ENCODE results near the gene MARVELD1.

DNA sequence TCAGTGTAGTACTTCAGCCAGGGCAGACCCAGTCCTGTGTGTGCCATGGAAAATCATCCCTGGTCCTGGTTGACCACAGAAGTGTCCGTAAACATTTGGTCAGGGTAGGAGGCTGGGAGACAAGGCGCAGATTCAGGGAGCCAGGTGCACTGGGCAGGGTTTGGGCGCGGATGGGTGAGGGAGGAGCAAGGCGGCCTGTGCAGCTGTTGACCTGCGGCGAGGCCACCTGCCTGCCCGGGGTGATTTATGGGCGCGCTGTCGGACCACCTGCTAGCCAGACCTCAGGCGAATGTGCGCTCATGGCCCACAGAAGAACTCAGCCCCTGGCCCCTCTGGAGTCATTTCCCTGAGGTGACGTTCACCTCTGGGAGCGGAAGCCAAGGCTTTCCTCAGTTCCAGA is 51.7 kb downstream of the MARVELD1 start:
- TF ChIP-seq MYC (IDR thresholded peaks at IDR 0.05; ENCODE audit: borderline replicate concordance, low read length) (no peak), CBX8 (IDR thresholded peaks at IDR 0.05) (no peak), PHF8 (IDR thresholded peaks at IDR 0.05; ENCODE audit: borderline replicate concordance, low read depth) (no peak), RAD21 (conservative IDR thresholded peaks at IDR 0.05 in 1 of 2, IDR thresholded peaks at IDR 0.05 in 1 of 2) (no peak), CBX2 (IDR thresholded peaks at IDR 0.05; ENCODE audit: borderline replicate concordance, low read depth) (no peak), EP300 (IDR thresholded peaks at IDR 0.05) (no peak), KDM5A (IDR thresholded peaks at IDR 0.05) (no peak)
- TF ChIP-seq, protein P1, sequence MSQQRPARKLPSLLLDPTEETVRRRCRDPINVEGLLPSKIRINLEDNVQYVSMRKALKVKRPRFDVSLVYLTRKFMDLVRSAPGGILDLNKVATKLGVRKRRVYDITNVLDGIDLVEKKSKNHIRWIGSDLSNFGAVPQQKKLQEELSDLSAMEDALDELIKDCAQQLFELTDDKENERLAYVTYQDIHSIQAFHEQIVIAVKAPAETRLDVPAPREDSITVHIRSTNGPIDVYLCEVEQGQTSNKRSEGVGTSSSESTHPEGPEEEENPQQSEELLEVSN (IDR thresholded peaks at IDR 0.05; ENCODE audit: borderline replicate concordance, low read depth), result no peak
- TF ChIP-seq, protein P2, sequence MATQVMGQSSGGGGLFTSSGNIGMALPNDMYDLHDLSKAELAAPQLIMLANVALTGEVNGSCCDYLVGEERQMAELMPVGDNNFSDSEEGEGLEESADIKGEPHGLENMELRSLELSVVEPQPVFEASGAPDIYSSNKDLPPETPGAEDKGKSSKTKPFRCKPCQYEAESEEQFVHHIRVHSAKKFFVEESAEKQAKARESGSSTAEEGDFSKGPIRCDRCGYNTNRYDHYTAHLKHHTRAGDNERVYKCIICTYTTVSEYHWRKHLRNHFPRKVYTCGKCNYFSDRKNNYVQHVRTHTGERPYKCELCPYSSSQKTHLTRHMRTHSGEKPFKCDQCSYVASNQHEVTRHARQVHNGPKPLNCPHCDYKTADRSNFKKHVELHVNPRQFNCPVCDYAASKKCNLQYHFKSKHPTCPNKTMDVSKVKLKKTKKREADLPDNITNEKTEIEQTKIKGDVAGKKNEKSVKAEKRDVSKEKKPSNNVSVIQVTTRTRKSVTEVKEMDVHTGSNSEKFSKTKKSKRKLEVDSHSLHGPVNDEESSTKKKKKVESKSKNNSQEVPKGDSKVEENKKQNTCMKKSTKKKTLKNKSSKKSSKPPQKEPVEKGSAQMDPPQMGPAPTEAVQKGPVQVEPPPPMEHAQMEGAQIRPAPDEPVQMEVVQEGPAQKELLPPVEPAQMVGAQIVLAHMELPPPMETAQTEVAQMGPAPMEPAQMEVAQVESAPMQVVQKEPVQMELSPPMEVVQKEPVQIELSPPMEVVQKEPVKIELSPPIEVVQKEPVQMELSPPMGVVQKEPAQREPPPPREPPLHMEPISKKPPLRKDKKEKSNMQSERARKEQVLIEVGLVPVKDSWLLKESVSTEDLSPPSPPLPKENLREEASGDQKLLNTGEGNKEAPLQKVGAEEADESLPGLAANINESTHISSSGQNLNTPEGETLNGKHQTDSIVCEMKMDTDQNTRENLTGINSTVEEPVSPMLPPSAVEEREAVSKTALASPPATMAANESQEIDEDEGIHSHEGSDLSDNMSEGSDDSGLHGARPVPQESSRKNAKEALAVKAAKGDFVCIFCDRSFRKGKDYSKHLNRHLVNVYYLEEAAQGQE (IDR thresholded peaks at IDR 0.05), result no peak
- TF ChIP-seq, protein P3, sequence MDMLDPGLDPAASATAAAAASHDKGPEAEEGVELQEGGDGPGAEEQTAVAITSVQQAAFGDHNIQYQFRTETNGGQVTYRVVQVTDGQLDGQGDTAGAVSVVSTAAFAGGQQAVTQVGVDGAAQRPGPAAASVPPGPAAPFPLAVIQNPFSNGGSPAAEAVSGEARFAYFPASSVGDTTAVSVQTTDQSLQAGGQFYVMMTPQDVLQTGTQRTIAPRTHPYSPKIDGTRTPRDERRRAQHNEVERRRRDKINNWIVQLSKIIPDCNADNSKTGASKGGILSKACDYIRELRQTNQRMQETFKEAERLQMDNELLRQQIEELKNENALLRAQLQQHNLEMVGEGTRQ (IDR thresholded peaks at IDR 0.05), result no peak
- TF ChIP-seq, protein P4, sequence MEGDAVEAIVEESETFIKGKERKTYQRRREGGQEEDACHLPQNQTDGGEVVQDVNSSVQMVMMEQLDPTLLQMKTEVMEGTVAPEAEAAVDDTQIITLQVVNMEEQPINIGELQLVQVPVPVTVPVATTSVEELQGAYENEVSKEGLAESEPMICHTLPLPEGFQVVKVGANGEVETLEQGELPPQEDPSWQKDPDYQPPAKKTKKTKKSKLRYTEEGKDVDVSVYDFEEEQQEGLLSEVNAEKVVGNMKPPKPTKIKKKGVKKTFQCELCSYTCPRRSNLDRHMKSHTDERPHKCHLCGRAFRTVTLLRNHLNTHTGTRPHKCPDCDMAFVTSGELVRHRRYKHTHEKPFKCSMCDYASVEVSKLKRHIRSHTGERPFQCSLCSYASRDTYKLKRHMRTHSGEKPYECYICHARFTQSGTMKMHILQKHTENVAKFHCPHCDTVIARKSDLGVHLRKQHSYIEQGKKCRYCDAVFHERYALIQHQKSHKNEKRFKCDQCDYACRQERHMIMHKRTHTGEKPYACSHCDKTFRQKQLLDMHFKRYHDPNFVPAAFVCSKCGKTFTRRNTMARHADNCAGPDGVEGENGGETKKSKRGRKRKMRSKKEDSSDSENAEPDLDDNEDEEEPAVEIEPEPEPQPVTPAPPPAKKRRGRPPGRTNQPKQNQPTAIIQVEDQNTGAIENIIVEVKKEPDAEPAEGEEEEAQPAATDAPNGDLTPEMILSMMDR (IDR thresholded peaks at IDR 0.05), result no peak
- TF ChIP-seq, protein P5, sequence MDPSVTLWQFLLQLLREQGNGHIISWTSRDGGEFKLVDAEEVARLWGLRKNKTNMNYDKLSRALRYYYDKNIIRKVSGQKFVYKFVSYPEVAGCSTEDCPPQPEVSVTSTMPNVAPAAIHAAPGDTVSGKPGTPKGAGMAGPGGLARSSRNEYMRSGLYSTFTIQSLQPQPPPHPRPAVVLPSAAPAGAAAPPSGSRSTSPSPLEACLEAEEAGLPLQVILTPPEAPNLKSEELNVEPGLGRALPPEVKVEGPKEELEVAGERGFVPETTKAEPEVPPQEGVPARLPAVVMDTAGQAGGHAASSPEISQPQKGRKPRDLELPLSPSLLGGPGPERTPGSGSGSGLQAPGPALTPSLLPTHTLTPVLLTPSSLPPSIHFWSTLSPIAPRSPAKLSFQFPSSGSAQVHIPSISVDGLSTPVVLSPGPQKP (IDR thresholded peaks at IDR 0.05; ENCODE audit: low read depth, low read length), result no peak
